ENCODE measurements around the gene NPRL2. TPM values are rescaled to one million over a fixed set of nuclear protein-coding genes. Genes with fewer than 3 reads are reported as not detected.

The NPRL2 gene
- total RNA-seq, 2 donors from 2014 or later, result 27.0 to 30.9 TPM

- H3K9me3 ChIP-seq, result no peaks in the 10 kb centered on the region
- H3K4me1 ChIP-seq, result peaks cover 55% of the 10 kb centered on the region
- 27 to 47% methylated on average over 5 to 11 of the region's 11 CpGs for WGBS, 2 donors
- peak overlapping the region; percentile 79 to 94 (median 90) for H3K27ac ChIP-seq
- TF ChIP-seq CTCF (IDR thresholded peaks at IDR 0.05), result no peak
- no peak for TF ChIP-seq POLR2A (IDR thresholded peaks at IDR 0.05)
- peak overlapping the region in 1 of 2 donors; percentile 19 for H3K4me3 ChIP-seq
- DNase-seq (no peak), ATAC-seq (no peak)
- peaks cover 13 to 14% of the 10 kb centered on the region in 2 donors for H3K36me3 ChIP-seq (replicated peaks in 1 of 2; ENCODE audit: insufficient read depth in 1 of 2, low read depth in 2 of 2)
- intact Hi-C loops (cut with DNase I), result no loop called here
- no peaks in the 10 kb centered on the region for H3K27me3 ChIP-seq
Observed at GRCh38 chr3:50351323-50351697, 735 bp upstream of the NPRL2 start.

GRCh38 chr3:50350213-50350526 lies 405 bp downstream of the NPRL2 start:
- H3K4me1 ChIP-seq, result peaks cover 53% of the 10 kb centered on the region
- H3K36me3 ChIP-seq (replicated peaks in 1 of 2; ENCODE audit: insufficient read depth in 1 of 2, low read depth in 2 of 2), result peaks cover 12 to 14% of the 10 kb centered on the region in 2 donors
- 6 to 19% methylated on average over 5 to 7 of the region's 7 CpGs for WGBS, 2 donors
- no peaks in the 10 kb centered on the region for H3K27me3 ChIP-seq
- ATAC-seq (no peak), DNase-seq (no peak)
- intact Hi-C loops (cut with DNase I), result no loop called here
- no peaks in the 10 kb centered on the region for H3K9me3 ChIP-seq
- no peak for TF ChIP-seq POLR2A (IDR thresholded peaks at IDR 0.05)
- no peak for TF ChIP-seq CTCF (IDR thresholded peaks at IDR 0.05)
- H3K4me3 ChIP-seq, result peak overlapping the region; percentile 8 to 39
- peak overlapping the region; percentile 79 to 94 (median 90) for H3K27ac ChIP-seq

- no peaks in the 10 kb centered on the region for H3K9me3 ChIP-seq
- H3K4me3 ChIP-seq, result no peak overlapping the region
- H3K4me1 ChIP-seq, result peaks cover 53% of the 10 kb centered on the region
- peak; percentile 28 for ATAC-seq
- TF ChIP-seq POLR2A (IDR thresholded peaks at IDR 0.05), result peak in 1 of 3 donors; percentile 9
- TF ChIP-seq CTCF (IDR thresholded peaks at IDR 0.05), result peak in 6 of 7 experiments; percentile 37 to 76 (median 60)
- no peaks in the 10 kb centered on the region for H3K36me3 ChIP-seq (replicated peaks in 1 of 2; ENCODE audit: insufficient read depth in 1 of 2, low read depth in 2 of 2)
- peak; percentile 80 to 83 (median 83) for DNase-seq
- 21 to 27% methylated on average over 12 to 14 of the region's 14 CpGs for WGBS, 2 donors
- peak overlapping the region in 2 of 4 donors; percentile 39 to 52 for H3K27ac ChIP-seq
- intact Hi-C loops (cut with DNase I), result loop anchor here (10.0 kb wide), 1 partner anchor 198 kb away; no protein-coding TSS in a partner anchor
- H3K27me3 ChIP-seq, result no peaks in the 10 kb centered on the region
Observed at GRCh38 chr3:50347187-50347813, 3.3 kb downstream of the NPRL2 start.

- Histone ChIP-seq H3K4me1 (peaks cover 44% of the 10 kb centered on the region), H3K4me3 (no peak within 1 kb of the TSS), H3K9me3 (no peaks in the 10 kb centered on the region), H3K27ac (no peak within 1 kb of the TSS), H3K27me3 (no peaks in the 10 kb centered on the region), H3K36me3 (replicated peaks in 1 of 2; ENCODE audit: insufficient read depth in 1 of 2, low read depth in 2 of 2) (no peaks in the 10 kb centered on the region)
- DNase-seq (peak; percentile 43 to 63 (median 58)), ATAC-seq (no peak)
- TF ChIP-seq POLR2A (IDR thresholded peaks at IDR 0.05) (peak in 1 of 3 donors; percentile 1), CTCF (IDR thresholded peaks at IDR 0.05) (no peak)
- 15 to 48% methylated on average over 22 to 45 of the region's 45 CpGs for WGBS, 2 donors
- intact Hi-C loops (cut with DNase I), result loop anchor here (10.0 kb wide), 1 partner anchor 199 kb away; no protein-coding TSS in a partner anchor
Observed at GRCh38 chr3:50345586-50346234, 4.9 kb downstream of the NPRL2 start, which contains the start of gene ZMYND10. TSS of gene ZMYND10 (minus strand) at chr3:50345732. CDS start at chr3:50345579, 153 bp downstream.

Data from body of pancreas (tissue), 4 donors.